ENCODE results near the gene PROSER1. TPM values are rescaled to one million over a fixed set of nuclear protein-coding genes. Genes with fewer than 3 reads are reported as not detected.
A peak's percentile ranks its signal among the peaks of the same experiment; 100 is the strongest.

Gene PROSER1
- total RNA-seq, 1 donor from 2014 or later, result 33.0 TPM

GRCh38 chr13:39023761-39024160, 14.1 kb downstream of the PROSER1 start:
- H3K4me3 ChIP-seq (ENCODE audit: low read depth, low read length), result no peak overlapping the region
- no peaks in the 10 kb centered on the region for H3K27me3 ChIP-seq (ENCODE audit: control insufficient read depth, insufficient read depth, low read length)
- DNase-seq (ENCODE audit: low read depth), result no peak
- TF ChIP-seq, protein P1, sequence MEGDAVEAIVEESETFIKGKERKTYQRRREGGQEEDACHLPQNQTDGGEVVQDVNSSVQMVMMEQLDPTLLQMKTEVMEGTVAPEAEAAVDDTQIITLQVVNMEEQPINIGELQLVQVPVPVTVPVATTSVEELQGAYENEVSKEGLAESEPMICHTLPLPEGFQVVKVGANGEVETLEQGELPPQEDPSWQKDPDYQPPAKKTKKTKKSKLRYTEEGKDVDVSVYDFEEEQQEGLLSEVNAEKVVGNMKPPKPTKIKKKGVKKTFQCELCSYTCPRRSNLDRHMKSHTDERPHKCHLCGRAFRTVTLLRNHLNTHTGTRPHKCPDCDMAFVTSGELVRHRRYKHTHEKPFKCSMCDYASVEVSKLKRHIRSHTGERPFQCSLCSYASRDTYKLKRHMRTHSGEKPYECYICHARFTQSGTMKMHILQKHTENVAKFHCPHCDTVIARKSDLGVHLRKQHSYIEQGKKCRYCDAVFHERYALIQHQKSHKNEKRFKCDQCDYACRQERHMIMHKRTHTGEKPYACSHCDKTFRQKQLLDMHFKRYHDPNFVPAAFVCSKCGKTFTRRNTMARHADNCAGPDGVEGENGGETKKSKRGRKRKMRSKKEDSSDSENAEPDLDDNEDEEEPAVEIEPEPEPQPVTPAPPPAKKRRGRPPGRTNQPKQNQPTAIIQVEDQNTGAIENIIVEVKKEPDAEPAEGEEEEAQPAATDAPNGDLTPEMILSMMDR (IDR thresholded peaks at IDR 0.05; ENCODE audit: insufficient read depth, low read length, poor library complexity, severe bottlenecking), result no peak
- H3K36me3 ChIP-seq (ENCODE audit: control insufficient read depth, insufficient read depth, low read length), result no peaks in the 10 kb centered on the region

DNA sequence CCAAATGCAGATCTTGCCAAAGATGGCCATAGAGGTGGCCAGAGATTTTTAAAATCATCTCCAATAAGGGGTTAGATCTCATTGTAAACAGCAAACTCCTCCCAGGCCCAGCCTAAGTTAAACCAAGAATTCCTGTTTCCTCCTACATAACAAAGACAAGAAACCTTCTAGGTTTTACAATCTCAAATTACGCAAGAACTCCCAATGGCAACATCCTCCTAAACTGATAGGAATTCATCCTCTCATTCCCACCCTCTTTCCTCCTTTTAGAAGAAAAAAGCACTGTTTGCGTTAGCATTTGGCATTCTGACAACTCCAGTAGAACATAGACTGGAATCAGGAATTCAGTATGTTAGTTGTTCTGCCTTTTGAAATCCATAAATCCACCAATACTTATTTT, 14.6 kb downstream of the PROSER1 start:
- H3K4me3 ChIP-seq (ENCODE audit: low read depth, low read length), result no peak overlapping the region
- DNase-seq (ENCODE audit: low read depth), result no peak
- H3K36me3 ChIP-seq (ENCODE audit: control insufficient read depth, insufficient read depth, low read length), result no peaks in the 10 kb centered on the region
- H3K27me3 ChIP-seq (ENCODE audit: control insufficient read depth, insufficient read depth, low read length), result no peaks in the 10 kb centered on the region
- TF ChIP-seq, protein P1 (IDR thresholded peaks at IDR 0.05; ENCODE audit: insufficient read depth, low read length, poor library complexity, severe bottlenecking), result no peak

GRCh38 chr13:39020853-39021462, 16.9 kb downstream of the PROSER1 start:
- TF ChIP-seq, protein P1 (IDR thresholded peaks at IDR 0.05; ENCODE audit: insufficient read depth, low read length, poor library complexity, severe bottlenecking), result no peak
- Histone ChIP-seq H3K36me3 (ENCODE audit: control insufficient read depth, insufficient read depth, low read length) (no peaks in the 10 kb centered on the region), H3K4me3 (ENCODE audit: low read depth, low read length) (no peak overlapping the region), H3K27me3 (ENCODE audit: control insufficient read depth, insufficient read depth, low read length) (no peaks in the 10 kb centered on the region)
- DNase-seq (ENCODE audit: low read depth), result no peak

DNA sequence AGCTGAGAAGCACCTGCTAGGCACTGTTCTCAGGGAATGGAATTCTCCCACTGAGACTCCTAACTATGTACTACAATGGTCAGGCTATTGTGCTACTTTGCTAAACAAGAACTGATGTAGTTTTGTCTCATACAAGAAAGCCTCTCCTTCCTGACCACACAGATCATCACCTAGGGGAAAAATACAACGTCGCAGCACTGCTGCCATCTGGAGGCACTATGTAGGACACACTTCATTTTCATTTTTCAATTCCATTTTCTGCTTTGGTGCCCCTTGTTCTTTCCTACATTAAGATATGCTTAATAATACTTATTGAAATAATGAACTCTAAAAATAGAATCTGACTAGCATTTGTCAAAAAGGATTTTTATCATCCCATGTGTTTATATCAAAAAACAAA, 21.1 kb downstream of the PROSER1 start:
- Histone ChIP-seq H3K4me3 (ENCODE audit: low read depth, low read length) (no peak overlapping the region), H3K36me3 (ENCODE audit: control insufficient read depth, insufficient read depth, low read length) (peaks cover 2% of the 10 kb centered on the region), H3K27me3 (ENCODE audit: control insufficient read depth, insufficient read depth, low read length) (no peaks in the 10 kb centered on the region)
- DNase-seq (ENCODE audit: low read depth), result no peak
- TF ChIP-seq, protein P1 (IDR thresholded peaks at IDR 0.05; ENCODE audit: insufficient read depth, low read length, poor library complexity, severe bottlenecking), result peak; percentile 54

DNA sequence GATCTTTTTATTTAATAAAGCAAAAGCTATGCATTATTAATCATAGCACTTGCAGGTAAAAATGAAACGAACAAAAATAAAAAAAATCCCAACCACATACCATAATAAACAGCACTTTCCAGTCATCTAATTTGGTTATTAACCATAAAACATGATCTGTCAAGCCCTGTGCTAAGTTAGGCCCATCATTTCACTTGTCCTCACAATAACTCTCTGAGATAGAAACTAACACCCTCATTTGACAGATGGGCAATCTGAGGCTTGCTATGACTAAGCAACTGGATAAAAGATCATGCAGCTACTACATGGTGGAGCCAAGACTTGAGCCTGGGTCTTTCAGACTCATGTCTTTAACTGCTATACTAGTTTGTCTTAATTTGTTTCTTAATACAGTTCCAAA, 21.8 kb downstream of the PROSER1 start:
- H3K36me3 ChIP-seq (ENCODE audit: control insufficient read depth, insufficient read depth, low read length), result peaks cover 2% of the 10 kb centered on the region
- DNase-seq (ENCODE audit: low read depth), result no peak
- no peak overlapping the region for H3K4me3 ChIP-seq (ENCODE audit: low read depth, low read length)
- no peaks in the 10 kb centered on the region for H3K27me3 ChIP-seq (ENCODE audit: control insufficient read depth, insufficient read depth, low read length)
- TF ChIP-seq, protein P1 (IDR thresholded peaks at IDR 0.05; ENCODE audit: insufficient read depth, low read length, poor library complexity, severe bottlenecking), result no peak

GRCh38 chr13:39013462-39013861, 24.4 kb downstream of the PROSER1 start:
- TF ChIP-seq, protein P1 (IDR thresholded peaks at IDR 0.05; ENCODE audit: insufficient read depth, low read length, poor library complexity, severe bottlenecking), result no peak
- H3K27me3 ChIP-seq (ENCODE audit: control insufficient read depth, insufficient read depth, low read length), result no peaks in the 10 kb centered on the region
- DNase-seq (ENCODE audit: low read depth), result no peak
- no peak overlapping the region for H3K4me3 ChIP-seq (ENCODE audit: low read depth, low read length)
- H3K36me3 ChIP-seq (ENCODE audit: control insufficient read depth, insufficient read depth, low read length), result peaks cover 2% of the 10 kb centered on the region

Data from kidney epithelial cell (primary cell).